Activated CD8-positive, alpha-beta memory T cell treated with anti-CD3 and anti-CD28 coated beads for 48 hours (primary cell): ENCODE measurements around the gene MAPK12.
"Not testable (repeated sequence)": the region's sequence is repeated elsewhere in the genome, so short reads cannot be mapped to it uniquely, and the experiment has no call there.

Experiments
- DNase-seq, 3 experiments: peaks; one replicate each; pipeline ENCODE4 v3.0.0-alpha.2; 2020; ENCODE audit warnings: low read depth in 2 of 3, low spot score in 2 of 3

MAPK12 gene

GRCh38 chr22:50217543-50218152 lies 43.8 kb downstream of the MAPK12 start:
- no peak for DNase-seq

- DNase-seq = no peak
These were observed 44.6 kb downstream of the MAPK12 start for GRCh38 chr22:50216684-50217520.

- DNase-seq = no peak
These were observed 45.3 kb downstream of the MAPK12 start for GRCh38 chr22:50216055-50216683.

GRCh38 chr22:50215297-50216054 lies 46.0 kb downstream of the MAPK12 start:
- no peak for DNase-seq

- no peak for DNase-seq
These were observed 48.2 kb downstream of the MAPK12 start for GRCh38 chr22:50213263-50213662.

GRCh38 chr22:50211147-50211546 lies 50.3 kb downstream of the MAPK12 start:
- DNase-seq = no peak

GRCh38 chr22:50210378-50211139 lies 50.9 kb downstream of the MAPK12 start:
- DNase-seq = no peak

GRCh38 chr22:50209893-50210292 lies 51.6 kb downstream of the MAPK12 start:
- DNase-seq = no peak

- DNase-seq = no peak
These were observed 52.3 kb downstream of the MAPK12 start for GRCh38 chr22:50208939-50209892.

GRCh38 chr22:50208430-50208938 lies 53.0 kb downstream of the MAPK12 start:
- no peak for DNase-seq

GRCh38 chr22:50207383-50208140 lies 53.9 kb downstream of the MAPK12 start:
- no peak for DNase-seq

GRCh38 chr22:50206599-50206998 lies 54.9 kb downstream of the MAPK12 start:
- no peak for DNase-seq

- DNase-seq = no peak
These were observed 55.5 kb downstream of the MAPK12 start for GRCh38 chr22:50205781-50206569.

GRCh38 chr22:50204998-50205397 lies 56.5 kb downstream of the MAPK12 start:
- not testable (repeated sequence) for DNase-seq

- DNase-seq = no peak
These were observed 56.9 kb downstream of the MAPK12 start for GRCh38 chr22:50204571-50204970.

- no peak for DNase-seq
These were observed 58.2 kb downstream of the MAPK12 start for GRCh38 chr22:50203288-50203687.
